Subcutaneous adipose tissue (tissue), 4 donors: ENCODE measurements around the gene CYP17A1. TPM values are rescaled to one million over a fixed set of nuclear protein-coding genes. Genes with fewer than 3 reads are reported as not detected.

Experiments
- CTCF ChIP-seq: fragments of 450-650 bp; IDR thresholded peaks from one replicate; pipeline ENCODE4 v1.5.1; 2016; ENCODE audit warnings: low read depth, mild to moderate bottlenecking, control low read depth, antibody characterized with exemption, moderate library complexity
- total RNA-seq, 4 donors: library from RNA; depleted of rRNA; stranded (reverse); fragments of >200 nt; gene quantifications; one replicate each; pipeline ENCODE4 v1.1.0, GENCODE V29; 2016

CYP17A1 gene
- total RNA-seq, 4 donors from 2014 or later, result not detected

- TF ChIP-seq CTCF, result no peak
Observed at GRCh38 chr10:102814873-102815661, 22.1 kb downstream of the CYP17A1 start.

GRCh38 chr10:102814453-102814871 lies 22.8 kb downstream of the CYP17A1 start:
- TF ChIP-seq CTCF, result no peak

GRCh38 chr10:102813734-102814452 lies 23.3 kb downstream of the CYP17A1 start:
- no peak for TF ChIP-seq CTCF

- no peak for TF ChIP-seq CTCF
Observed at GRCh38 chr10:102813017-102813541, 24.1 kb downstream of the CYP17A1 start.

- TF ChIP-seq CTCF, result no peak
Observed at GRCh38 chr10:102812231-102812876, 24.9 kb downstream of the CYP17A1 start.

GRCh38 chr10:102811346-102811745 lies 25.9 kb downstream of the CYP17A1 start:
- TF ChIP-seq CTCF, result no peak

GRCh38 chr10:102808380-102808779 lies 28.8 kb downstream of the CYP17A1 start:
- no peak for TF ChIP-seq CTCF
